Epithelial cell of prostate (primary cell): ENCODE results near the gene GGPS1.
"Not testable (repeated sequence)": the region's sequence is repeated elsewhere in the genome, so short reads cannot be mapped to it uniquely, and the experiment has no call there.

ENCODE experiments used
- DNase-seq: peaks from one replicate; pipeline ENCODE4 v3.0.0-alpha.2; 2011; ENCODE audit warnings: low read depth, low spot score
- H3K27ac ChIP-seq: fragments of 450-650 bp; 2 replicates; pipeline ENCODE4 v1.5.1; 2017; ENCODE audit warnings: mild to moderate bottlenecking

The GGPS1 gene

DNA sequence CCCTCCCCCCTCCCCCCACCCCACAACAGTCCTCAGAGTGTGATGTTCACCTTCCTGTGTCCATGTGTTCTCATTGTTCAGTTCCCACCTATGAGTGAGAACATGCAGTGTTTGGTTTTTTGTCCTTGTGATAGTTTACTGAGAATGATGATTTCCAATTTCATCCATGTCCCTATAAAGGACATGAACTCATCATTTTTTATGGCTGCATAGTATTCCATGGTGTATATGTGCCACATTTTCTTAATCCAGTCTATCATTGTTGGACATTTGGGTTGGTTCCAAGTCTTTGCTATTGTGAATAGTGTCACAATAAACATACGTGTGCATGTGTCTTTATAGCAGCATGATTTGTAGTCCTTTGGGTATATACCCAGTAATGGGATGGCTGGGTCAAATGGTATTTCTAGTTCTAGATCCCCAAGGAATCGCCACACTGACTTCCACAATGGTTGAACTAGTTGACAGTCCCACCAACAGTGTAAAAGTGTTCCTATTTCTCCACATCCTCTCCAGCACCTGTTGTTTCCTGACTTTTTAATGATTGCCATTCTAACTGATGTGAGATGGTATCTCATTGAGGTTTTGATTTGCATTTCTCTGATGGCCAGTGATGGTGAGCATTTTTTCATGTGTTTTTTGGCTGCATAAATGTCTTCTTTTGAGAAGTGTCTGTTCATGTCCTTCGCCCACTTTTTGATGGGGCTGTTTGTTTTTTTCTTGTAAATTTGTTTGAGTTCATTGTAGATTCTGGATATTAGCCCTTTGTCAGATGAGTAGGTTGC is 53.8 kb downstream of the GGPS1 start:
- not testable (repeated sequence) for H3K27ac ChIP-seq, DNase-seq

DNA sequence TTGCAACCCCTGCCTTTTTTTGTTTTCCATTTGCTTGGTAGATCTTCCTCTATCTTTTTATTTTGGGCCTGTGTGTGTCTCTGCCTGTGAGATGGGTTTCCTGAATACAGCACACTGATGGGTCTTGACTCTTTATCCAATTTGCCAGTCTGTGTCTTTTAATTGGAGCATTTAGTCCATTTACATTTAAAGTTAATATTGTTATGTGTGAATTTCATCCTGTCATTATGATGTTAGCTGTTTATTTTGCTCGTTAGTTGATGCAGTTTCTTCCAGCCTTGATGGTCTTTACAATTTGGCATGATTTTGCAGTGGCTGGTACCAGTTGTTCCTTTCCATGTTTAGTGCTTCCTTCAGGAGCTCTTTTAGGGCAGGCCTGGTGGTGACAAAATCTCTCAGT is 57.3 kb downstream of the GGPS1 start:
- H3K27ac ChIP-seq, DNase-seq: not testable (repeated sequence)

DNA sequence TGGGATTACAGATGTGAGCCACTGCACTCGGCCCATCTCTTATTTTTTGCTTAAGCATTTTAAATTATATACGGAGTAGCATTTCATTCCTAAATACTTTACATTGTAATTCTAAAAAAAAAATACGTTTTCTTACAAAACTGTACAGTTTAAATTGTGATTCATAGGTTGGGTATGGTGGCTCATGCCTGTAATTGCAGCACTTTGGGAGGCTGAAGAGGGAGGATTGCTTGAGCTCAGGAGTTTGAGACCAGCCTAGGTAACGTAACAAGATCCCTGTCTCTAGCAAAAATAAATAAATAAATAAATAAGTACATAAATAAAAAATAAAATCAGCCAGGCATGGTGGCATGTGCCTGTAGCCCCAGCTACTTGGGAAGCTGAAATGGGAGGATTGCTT is 63.5 kb downstream of the GGPS1 start:
- no peak for DNase-seq
- no peak overlapping the region for H3K27ac ChIP-seq
